ENCODE results near the gene KLF15.

DNA sequence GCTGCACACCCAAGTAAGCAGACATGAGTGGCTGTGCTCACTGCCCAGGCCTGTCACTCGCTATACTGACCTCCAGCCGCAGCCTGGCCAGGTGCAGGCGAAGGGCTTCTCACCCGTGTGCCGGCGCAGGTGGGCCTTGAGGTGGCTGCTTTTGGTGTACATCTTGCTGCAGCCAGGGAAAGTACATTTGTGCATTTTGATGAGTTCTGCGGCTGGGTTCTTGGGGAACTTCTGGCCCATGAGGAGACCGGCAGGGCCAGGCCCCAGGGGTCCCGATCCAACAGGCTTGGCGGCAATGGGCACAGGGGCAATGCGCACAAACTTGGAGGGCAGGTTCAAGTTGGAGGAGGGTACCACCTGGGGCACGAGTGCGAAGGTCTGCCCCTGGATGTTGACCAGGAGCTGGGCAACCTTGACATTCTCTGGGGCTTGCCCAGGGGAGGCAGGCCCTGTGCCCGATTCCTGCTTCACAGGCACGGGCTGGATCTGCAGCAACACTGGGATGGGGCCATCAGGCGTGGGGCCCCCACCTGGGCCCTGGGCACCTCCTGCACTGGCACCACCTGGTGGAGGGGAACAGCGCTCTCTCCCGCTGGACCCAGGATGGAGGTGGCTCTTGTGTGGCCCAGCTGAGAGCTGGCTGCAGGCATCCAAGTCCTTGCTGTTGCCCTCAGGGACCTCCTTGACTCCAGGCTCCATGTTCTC is 5.3 kb downstream of the KLF15 start:
- TF ChIP-seq POLR2AphosphoS5 (IDR thresholded peaks at IDR 0.05; ENCODE audit: low read depth, low read length): no peak
- no peak for TF ChIP-seq POLR2A (IDR thresholded peaks at IDR 0.05; ENCODE audit: low read depth, low read length)
- no peak for TF ChIP-seq SPI1 (IDR thresholded peaks at IDR 0.05; ENCODE audit: low read depth, low read length)
- no peak for TF ChIP-seq TAF1 (IDR thresholded peaks at IDR 0.05; ENCODE audit: low read depth, low read length)
